ENCODE measurements around the gene SMIM29.

The SMIM29 gene

GRCh38 chr6:34223956-34224940, 24.6 kb downstream of the SMIM29 start:
- DNase-seq = peak; percentile 94

GRCh38 chr6:34223381-34223955, 25.3 kb downstream of the SMIM29 start:
- no peak for DNase-seq

DNA sequence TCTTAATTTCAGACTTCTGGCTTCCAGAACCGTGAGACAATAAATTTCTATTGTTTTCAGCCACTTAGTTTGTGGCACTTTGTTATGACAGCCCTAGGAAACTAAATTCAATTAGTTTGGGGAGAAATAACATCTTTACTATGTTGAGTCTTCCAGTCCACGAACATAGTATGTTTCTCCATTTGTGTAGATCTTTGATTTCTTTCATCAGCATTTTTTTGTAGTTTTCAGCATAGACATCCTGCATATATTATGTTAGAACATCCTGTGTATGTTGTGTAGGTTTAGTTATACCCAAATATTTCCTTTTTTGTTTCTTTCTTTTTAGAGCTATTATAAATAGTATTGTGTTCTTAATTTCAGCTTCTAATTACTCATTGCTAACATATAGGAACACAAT, 30.1 kb downstream of the SMIM29 start:
- no peak for DNase-seq

DNA sequence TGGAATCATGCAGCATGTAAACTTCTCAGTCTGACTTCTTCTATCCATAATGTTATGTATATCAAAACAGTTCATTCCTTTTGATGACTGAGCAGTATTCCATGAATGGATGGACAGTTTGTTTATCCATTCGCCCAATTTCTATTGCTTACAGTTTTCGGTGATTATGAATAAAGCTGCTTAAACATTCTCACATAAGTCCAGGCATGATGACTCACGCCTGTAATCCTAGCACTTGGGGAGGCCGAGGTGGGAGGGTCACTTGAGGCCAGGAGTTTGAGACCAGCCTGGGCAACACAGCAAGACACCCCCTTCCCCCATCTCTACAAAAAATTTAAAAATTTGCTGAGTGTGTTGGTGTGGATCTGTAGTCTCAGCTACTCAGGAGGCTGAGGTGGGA, 35.0 kb downstream of the SMIM29 start:
- no peak for DNase-seq

GRCh38 chr6:34207695-34208443, 40.9 kb downstream of the SMIM29 start:
- DNase-seq = no peak

- DNase-seq = no peak
Measured at GRCh38 chr6:34206726-34207125, 42.1 kb downstream of the SMIM29 start.

- no peak for DNase-seq
Measured at GRCh38 chr6:34205916-34206315, 42.9 kb downstream of the SMIM29 start.

DNA sequence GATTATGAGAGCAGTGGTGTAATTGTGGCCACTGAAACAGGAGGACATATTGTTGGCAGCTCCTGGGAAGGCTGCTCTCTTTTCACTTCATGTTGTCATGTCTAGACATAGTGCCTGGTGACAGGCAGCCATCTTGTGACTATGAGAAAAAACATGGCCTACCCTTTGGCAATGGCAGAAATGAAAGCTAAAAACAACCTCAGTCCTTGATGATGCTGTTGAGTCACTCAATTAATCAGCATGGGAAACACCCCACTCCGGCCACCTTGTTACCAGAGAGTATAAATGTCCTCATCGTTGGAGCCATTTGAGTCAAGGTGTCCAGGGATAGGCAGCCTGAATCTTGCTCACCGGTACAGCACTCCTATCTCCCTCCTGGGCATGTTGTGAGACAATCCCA, 43.3 kb downstream of the SMIM29 start:
- no peak for DNase-seq

DNA sequence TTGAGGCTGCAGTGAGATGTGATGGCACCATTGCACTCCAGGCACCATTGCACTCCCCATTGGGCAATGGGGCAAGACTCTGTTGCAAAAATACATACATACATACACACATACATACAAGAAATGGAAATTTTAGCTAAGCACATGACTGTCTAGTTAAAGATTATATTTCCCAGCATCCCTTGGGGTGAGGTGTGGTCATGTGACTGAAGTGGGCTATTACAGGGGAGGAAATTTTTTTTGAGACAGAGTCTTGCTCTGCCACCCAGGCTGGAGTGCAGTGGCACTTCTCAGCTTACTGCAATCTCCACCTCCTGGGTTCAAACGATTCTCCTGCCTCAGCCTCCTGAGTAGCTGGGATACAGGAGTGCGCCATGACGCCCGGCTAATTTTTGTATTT, 44.1 kb downstream of the SMIM29 start:
- no peak for DNase-seq

DNA sequence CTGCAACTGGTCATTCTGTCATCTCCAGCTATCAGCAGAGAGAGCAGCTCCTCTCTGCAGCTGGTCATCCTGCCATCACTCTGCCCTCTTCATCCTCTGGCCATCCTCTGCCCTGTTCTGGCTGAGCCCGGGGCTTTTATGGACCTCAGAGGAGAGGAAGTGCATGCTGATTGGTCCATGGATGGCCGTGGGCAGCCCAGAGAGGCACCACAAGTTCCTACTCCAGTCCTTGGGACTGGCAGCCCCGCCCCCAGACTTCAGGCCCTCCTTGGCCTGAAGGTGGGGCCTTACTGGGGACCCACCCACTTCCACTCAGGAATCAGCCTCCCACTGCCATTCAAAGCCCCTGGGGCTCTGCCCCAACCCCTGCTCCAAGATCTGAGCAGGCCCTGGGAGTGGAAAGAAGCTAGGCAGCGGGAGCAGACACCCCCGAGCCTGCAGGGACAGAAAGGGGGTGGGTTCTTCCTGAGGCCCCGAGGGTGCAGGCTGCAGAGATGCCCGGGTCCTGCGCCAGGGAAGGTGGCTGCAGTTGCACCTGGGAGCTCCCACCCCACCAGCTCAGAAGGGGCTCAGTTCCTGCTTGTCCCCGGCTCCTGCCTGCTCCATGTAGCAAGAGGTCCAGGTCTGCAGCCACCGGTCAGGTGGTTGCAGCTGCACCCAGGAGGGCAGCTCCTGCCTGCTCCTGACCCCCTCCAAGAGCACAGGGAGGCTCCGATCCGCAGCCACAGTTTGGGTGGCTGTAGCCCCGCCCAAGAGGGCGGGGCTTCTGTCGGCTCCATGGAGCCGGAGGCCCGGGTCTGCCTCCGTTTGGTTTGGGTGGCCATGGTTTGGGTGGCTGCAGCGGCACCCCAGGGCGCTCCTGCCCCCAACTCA, 46.2 kb downstream of the SMIM29 start:
- DNase-seq = no peak

- no peak for DNase-seq
Measured at GRCh38 chr6:34201455-34202107, 47.2 kb downstream of the SMIM29 start.

GRCh38 chr6:34200340-34200971, 48.4 kb downstream of the SMIM29 start:
- no peak for DNase-seq

DNA sequence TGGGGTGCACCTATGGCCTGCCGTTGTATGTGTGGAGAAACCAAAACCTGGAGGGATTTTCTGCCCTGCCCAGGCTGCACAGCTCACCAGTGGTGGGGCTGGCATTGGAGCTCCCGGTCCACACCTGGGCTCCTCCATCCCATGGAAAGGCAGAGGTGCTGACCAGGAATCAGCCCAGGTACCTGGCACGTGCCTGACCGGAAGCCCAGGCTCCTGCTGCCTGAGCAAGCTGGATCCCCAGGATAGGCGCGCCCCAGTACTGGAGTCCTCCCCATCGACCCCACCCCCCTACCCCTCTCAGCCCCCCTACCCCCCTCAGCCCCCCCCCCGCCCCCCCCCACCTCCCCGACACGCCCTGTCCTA, 52.0 kb downstream of the SMIM29 start:
- DNase-seq = no peak
